ENCODE results near the gene MAG. TPM values are rescaled to one million over a fixed set of nuclear protein-coding genes. Genes with fewer than 3 reads are reported as not detected.

MAG gene
- total RNA-seq, 2 experiments from 2014 or later = 0.20 to 0.31 TPM

GRCh38 chr19:35317464-35318043, 25.6 kb downstream of the MAG start:
- Mint-ChIP-seq H3K4me3 (no peak overlapping the region), H3K27ac (no peak overlapping the region), H3K27me3 (peaks cover 4% of the 10 kb centered on the region), H3K36me3 (ENCODE audit: low read depth) (no peaks in the 10 kb centered on the region), H3K4me1 (ENCODE audit: low read depth) (peaks cover 10% of the 10 kb centered on the region), H3K9me3 (peaks cover 2% of the 10 kb centered on the region)
- DNase-seq (no peak), ATAC-seq (no peak)
- POLR2A ChIA-PET = interaction anchor here (0.7 to 0.8 kb wide), 2 partner anchors 15 to 140 kb away, joined by 3 read pairs; no protein-coding TSS in a partner anchor
- no peak for TF ChIP-seq CTCF (IDR thresholded peaks at IDR 0.05)
- CTCF ChIA-PET = interaction anchor here (0.9 to 1.4 kb wide), 3 partner anchors 36 to 192 kb away, joined by 3 to 4 read pairs (median 3); no protein-coding TSS in a partner anchor
- intact Hi-C loops (cut with micrococcal nuclease) = no loop called here

- H3K4me1 Mint-ChIP-seq (ENCODE audit: low read depth) = peaks cover 10% of the 10 kb centered on the region
- intact Hi-C loops (cut with micrococcal nuclease) = no loop called here
- H3K4me3 Mint-ChIP-seq = no peak overlapping the region
- ChIA-PET POLR2A (no interaction called here), CTCF (interaction anchor here (0.9 kb wide), 1 partner anchor 34 kb away, joined by 3 read pairs; no protein-coding TSS in a partner anchor)
- peak; percentile 62 for ATAC-seq
- peaks cover 2% of the 10 kb centered on the region for H3K9me3 Mint-ChIP-seq
- no peak overlapping the region for H3K27ac Mint-ChIP-seq
- DNase-seq = peak; percentile 41
- H3K27me3 Mint-ChIP-seq = peaks cover 4% of the 10 kb centered on the region
- no peaks in the 10 kb centered on the region for H3K36me3 Mint-ChIP-seq (ENCODE audit: low read depth)
- no peak for TF ChIP-seq CTCF (IDR thresholded peaks at IDR 0.05)
These were observed 26.9 kb downstream of the MAG start for GRCh38 chr19:35318679-35319448.

GRCh38 chr19:35320065-35320713, 28.2 kb downstream of the MAG start:
- DNase-seq (no peak), ATAC-seq (peak; percentile 37)
- Mint-ChIP-seq H3K36me3 (ENCODE audit: low read depth) (no peaks in the 10 kb centered on the region), H3K9me3 (peaks cover 2% of the 10 kb centered on the region), H3K27ac (no peak overlapping the region), H3K4me3 (no peak overlapping the region), H3K27me3 (peaks cover 4% of the 10 kb centered on the region), H3K4me1 (ENCODE audit: low read depth) (peaks cover 10% of the 10 kb centered on the region)
- intact Hi-C loops (cut with micrococcal nuclease) = no loop called here
- CTCF ChIA-PET = interaction anchor here (0.6 kb wide), 1 partner anchor 176 kb away, joined by 3 read pairs; no protein-coding TSS in a partner anchor
- TF ChIP-seq CTCF (IDR thresholded peaks at IDR 0.05) = no peak
- POLR2A ChIA-PET = no interaction called here

DNA sequence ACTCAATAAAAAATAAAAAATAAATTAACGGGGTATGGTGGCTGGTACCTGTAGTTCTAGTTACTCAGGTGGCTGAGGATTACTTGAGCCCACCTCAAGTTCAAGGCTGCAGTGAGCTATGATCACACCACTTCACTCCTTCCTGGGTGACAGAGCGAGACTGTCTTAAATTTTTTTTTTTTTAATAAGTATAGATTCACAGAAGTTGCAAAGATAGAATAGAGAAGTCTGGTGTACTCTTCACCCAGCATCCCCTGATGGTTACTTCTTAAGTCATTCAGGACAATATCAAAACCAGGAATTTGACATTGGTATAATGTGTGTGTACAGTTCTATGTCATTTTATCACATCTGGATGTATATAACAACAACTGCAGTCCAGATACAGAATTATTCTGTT, 29.3 kb downstream of the MAG start:
- Mint-ChIP-seq H3K27me3 (peaks cover 8% of the 10 kb centered on the region), H3K27ac (no peak overlapping the region), H3K4me3 (no peak overlapping the region), H3K9me3 (peaks cover 2% of the 10 kb centered on the region), H3K4me1 (ENCODE audit: low read depth) (peaks cover 10% of the 10 kb centered on the region), H3K36me3 (ENCODE audit: low read depth) (no peaks in the 10 kb centered on the region)
- TF ChIP-seq CTCF (IDR thresholded peaks at IDR 0.05) = no peak
- DNase-seq (no peak), ATAC-seq (no peak)
- intact Hi-C loops (cut with micrococcal nuclease) = no loop called here
- POLR2A ChIA-PET = no interaction called here
- CTCF ChIA-PET = no interaction called here

DNA sequence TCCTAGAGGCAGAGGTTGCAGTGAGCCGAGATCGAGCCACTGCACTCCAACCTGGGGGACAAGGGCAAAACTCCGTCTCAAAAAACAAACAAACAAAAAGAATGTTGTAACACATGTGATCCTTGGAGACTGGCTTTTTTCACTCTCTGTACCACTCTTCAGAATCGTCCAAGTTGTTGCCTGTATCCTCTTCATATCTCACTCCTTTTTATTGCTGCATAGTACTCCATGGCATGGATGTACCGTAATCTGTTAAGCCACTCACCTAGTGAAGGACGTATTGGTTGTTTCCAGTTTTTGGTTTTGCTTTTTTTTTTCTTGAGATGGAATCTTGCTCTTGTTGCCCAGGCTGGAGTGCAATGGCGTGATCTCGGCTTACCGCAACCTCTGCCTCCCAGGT, 30.1 kb downstream of the MAG start:
- intact Hi-C loops (cut with micrococcal nuclease) = no loop called here
- POLR2A ChIA-PET = no interaction called here
- Mint-ChIP-seq H3K36me3 (ENCODE audit: low read depth) (no peaks in the 10 kb centered on the region), H3K27me3 (peaks cover 8% of the 10 kb centered on the region), H3K27ac (no peak overlapping the region), H3K4me1 (ENCODE audit: low read depth) (peaks cover 10% of the 10 kb centered on the region), H3K9me3 (peaks cover 2% of the 10 kb centered on the region), H3K4me3 (no peak overlapping the region)
- no peak for TF ChIP-seq CTCF (IDR thresholded peaks at IDR 0.05)
- DNase-seq (no peak), ATAC-seq (no peak)
- CTCF ChIA-PET = no interaction called here

Measured in activated CD8-positive, alpha-beta T cell treated with anti-CD3 and anti-CD28 coated beads for 36 hours (primary cell).